Measurements from ENCODE around the gene TPRG1. TPM values are rescaled to one million over a fixed set of nuclear protein-coding genes. Genes with fewer than 3 reads are reported as not detected.

The TPRG1 gene
- total RNA-seq, 1 experiment from 2014 or later, result 0.55 TPM

DNA sequence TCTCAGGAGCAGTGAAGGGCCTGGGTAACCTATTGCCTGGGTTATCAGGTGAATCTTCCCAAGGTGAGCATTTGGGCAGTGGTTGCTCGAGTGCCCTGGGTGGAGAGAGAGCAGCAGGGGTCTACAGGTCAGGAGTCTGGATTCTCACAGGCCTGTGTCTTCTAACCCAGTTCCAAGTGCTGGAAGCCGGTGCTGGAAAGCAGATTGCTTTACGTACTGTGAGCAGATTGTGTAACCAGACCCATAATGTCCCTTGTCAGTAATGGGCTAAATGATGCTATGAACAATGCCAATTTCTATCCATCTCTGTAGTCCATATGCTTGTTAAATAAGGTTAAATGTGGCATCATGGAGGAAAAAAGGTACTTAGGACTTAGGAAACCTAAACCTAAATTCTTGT is 106.5 kb downstream of the TPRG1 start:
- DNase-seq (ENCODE audit: low spot score) (no peak), ATAC-seq (no peak)
- no peaks in the 10 kb centered on the region for H3K27me3 Mint-ChIP-seq (ENCODE audit: low read depth)
- H3K27ac Mint-ChIP-seq, result no peak overlapping the region
- no peaks in the 10 kb centered on the region for H3K9me3 Mint-ChIP-seq
- H3K4me3 Mint-ChIP-seq, result no peak overlapping the region
- H3K36me3 Mint-ChIP-seq, result no peaks in the 10 kb centered on the region
- ChIA-PET POLR2A (no interaction called here), CTCF (no interaction called here)
- H3K4me1 Mint-ChIP-seq, result peaks cover 6% of the 10 kb centered on the region
- TF ChIP-seq, protein P1, sequence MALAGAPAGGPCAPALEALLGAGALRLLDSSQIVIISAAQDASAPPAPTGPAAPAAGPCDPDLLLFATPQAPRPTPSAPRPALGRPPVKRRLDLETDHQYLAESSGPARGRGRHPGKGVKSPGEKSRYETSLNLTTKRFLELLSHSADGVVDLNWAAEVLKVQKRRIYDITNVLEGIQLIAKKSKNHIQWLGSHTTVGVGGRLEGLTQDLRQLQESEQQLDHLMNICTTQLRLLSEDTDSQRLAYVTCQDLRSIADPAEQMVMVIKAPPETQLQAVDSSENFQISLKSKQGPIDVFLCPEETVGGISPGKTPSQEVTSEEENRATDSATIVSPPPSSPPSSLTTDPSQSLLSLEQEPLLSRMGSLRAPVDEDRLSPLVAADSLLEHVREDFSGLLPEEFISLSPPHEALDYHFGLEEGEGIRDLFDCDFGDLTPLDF (CRISPR knock-in tag; IDR thresholded peaks at IDR 0.05), result no peak
- TF ChIP-seq MXD4 (CRISPR knock-in tag; IDR thresholded peaks at IDR 0.05; ENCODE audit: borderline replicate concordance) (no peak), GTF2I (CRISPR knock-in tag; conservative IDR thresholded peaks at IDR 0.05) (no peak), FOXJ3 (CRISPR knock-in tag; IDR thresholded peaks at IDR 0.05; ENCODE audit: borderline replicate concordance) (no peak), RELA (CRISPR knock-in tag; IDR thresholded peaks at IDR 0.05; ENCODE audit: borderline replicate concordance) (no peak), ZBTB21 (CRISPR knock-in tag; IDR thresholded peaks at IDR 0.05; ENCODE audit: borderline replicate concordance) (no peak)
- TF ChIP-seq, protein P2, sequence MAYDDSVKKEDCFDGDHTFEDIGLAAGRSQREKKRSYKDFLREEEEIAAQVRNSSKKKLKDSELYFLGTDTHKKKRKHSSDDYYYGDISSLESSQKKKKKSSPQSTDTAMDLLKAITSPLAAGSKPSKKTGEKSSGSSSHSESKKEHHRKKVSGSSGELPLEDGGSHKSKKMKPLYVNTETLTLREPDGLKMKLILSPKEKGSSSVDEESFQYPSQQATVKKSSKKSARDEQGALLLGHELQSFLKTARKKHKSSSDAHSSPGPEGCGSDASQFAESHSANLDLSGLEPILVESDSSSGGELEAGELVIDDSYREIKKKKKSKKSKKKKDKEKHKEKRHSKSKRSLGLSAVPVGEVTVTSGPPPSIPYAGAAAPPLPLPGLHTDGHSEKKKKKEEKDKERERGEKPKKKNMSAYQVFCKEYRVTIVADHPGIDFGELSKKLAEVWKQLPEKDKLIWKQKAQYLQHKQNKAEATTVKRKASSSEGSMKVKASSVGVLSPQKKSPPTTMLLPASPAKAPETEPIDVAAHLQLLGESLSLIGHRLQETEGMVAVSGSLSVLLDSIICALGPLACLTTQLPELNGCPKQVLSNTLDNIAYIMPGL (CRISPR knock-in tag; IDR thresholded peaks at IDR 0.05), result no peak
- TF ChIP-seq, protein P3, sequence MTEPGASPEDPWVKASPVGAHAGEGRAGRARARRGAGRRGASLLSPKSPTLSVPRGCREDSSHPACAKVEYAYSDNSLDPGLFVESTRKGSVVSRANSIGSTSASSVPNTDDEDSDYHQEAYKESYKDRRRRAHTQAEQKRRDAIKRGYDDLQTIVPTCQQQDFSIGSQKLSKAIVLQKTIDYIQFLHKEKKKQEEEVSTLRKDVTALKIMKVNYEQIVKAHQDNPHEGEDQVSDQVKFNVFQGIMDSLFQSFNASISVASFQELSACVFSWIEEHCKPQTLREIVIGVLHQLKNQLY (CRISPR knock-in tag; IDR thresholded peaks at IDR 0.05), result no peak

DNA sequence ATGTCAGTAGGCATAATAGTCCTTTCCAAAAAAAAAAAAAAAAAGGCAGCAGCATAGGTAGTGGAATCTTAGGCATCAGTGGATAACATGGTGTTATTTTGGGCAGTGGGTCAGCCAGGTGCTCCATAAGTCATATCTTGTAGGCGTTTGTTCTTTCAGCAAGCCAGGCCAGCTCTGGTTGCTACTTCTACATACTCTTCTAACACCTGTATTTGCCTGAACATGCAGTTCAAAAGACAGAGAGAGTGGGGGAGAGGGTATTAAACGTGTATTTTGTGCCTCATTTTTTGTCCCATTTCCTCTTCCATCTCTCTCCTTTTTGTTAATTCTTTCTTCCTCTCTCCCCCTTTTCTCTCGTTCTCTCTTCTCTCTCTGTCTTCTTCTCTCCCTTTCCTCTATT is 110.4 kb downstream of the TPRG1 start:
- H3K4me1 Mint-ChIP-seq, result peaks cover 4% of the 10 kb centered on the region
- ATAC-seq (no peak), DNase-seq (ENCODE audit: low spot score) (no peak)
- H3K36me3 Mint-ChIP-seq, result no peaks in the 10 kb centered on the region
- no peak overlapping the region for H3K27ac Mint-ChIP-seq
- no peaks in the 10 kb centered on the region for H3K27me3 Mint-ChIP-seq (ENCODE audit: low read depth)
- H3K9me3 Mint-ChIP-seq, result no peaks in the 10 kb centered on the region
- ChIA-PET POLR2A (no interaction called here), CTCF (interaction anchor here (0.5 kb wide), 1 partner anchor 1540 kb away, joined by 5 read pairs; no protein-coding TSS in a partner anchor)
- no peak overlapping the region for H3K4me3 Mint-ChIP-seq
- no peak for TF ChIP-seq ZNF121 (CRISPR knock-in tag; IDR thresholded peaks at IDR 0.05)
- TF ChIP-seq, protein P4, sequence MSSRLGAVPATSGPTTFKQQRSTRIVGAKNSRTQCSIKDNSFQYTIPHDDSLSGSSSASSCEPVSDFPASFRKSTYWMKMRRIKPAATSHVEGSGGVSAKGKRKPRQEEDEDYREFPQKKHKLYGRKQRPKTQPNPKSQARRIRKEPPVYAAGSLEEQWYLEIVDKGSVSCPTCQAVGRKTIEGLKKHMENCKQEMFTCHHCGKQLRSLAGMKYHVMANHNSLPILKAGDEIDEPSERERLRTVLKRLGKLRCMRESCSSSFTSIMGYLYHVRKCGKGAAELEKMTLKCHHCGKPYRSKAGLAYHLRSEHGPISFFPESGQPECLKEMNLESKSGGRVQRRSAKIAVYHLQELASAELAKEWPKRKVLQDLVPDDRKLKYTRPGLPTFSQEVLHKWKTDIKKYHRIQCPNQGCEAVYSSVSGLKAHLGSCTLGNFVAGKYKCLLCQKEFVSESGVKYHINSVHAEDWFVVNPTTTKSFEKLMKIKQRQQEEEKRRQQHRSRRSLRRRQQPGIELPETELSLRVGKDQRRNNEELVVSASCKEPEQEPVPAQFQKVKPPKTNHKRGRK (CRISPR knock-in tag; IDR thresholded peaks at IDR 0.05; ENCODE audit: borderline replicate concordance), result 0 out of 2 replicates have a peak, but pooled peaks have one; percentile 39

DNA sequence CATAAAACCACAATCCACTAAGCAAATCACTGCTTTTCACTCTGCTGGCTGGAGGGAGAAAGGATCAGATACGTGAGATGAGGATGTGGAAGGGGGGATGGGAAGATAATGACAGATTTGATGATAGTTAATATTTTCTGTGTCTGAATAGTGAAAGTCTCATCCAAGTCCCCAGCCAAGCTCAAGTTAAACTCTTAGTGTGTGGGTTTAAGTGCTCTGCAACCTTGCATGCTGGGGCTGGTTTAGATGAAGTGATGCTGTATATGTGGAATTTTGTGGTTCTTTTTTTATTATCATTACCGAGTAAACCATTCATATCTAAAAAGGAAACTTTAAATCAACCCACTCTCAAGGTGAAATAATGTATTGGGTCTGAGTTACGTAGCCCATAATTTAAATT is 111.0 kb downstream of the TPRG1 start:
- Mint-ChIP-seq H3K27ac (no peak overlapping the region), H3K4me1 (peaks cover 4% of the 10 kb centered on the region), H3K36me3 (no peaks in the 10 kb centered on the region), H3K27me3 (ENCODE audit: low read depth) (no peaks in the 10 kb centered on the region), H3K4me3 (no peak overlapping the region), H3K9me3 (no peaks in the 10 kb centered on the region)
- no peak for DNase-seq (ENCODE audit: low spot score)
- TF ChIP-seq ATF1 (CRISPR knock-in tag; IDR thresholded peaks at IDR 0.05), result no peak
- TF ChIP-seq, protein P1 (CRISPR knock-in tag; IDR thresholded peaks at IDR 0.05), result no peak
- TF ChIP-seq OVOL2 (CRISPR knock-in tag; IDR thresholded peaks at IDR 0.05; ENCODE audit: borderline replicate concordance), result no peak
- TF ChIP-seq, protein P5, sequence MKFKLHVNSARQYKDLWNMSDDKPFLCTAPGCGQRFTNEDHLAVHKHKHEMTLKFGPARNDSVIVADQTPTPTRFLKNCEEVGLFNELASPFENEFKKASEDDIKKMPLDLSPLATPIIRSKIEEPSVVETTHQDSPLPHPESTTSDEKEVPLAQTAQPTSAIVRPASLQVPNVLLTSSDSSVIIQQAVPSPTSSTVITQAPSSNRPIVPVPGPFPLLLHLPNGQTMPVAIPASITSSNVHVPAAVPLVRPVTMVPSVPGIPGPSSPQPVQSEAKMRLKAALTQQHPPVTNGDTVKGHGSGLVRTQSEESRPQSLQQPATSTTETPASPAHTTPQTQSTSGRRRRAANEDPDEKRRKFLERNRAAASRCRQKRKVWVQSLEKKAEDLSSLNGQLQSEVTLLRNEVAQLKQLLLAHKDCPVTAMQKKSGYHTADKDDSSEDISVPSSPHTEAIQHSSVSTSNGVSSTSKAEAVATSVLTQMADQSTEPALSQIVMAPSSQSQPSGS (CRISPR knock-in tag; IDR thresholded peaks at IDR 0.05; ENCODE audit: borderline replicate concordance, low read depth), result no peak
- TF ChIP-seq, protein P6, sequence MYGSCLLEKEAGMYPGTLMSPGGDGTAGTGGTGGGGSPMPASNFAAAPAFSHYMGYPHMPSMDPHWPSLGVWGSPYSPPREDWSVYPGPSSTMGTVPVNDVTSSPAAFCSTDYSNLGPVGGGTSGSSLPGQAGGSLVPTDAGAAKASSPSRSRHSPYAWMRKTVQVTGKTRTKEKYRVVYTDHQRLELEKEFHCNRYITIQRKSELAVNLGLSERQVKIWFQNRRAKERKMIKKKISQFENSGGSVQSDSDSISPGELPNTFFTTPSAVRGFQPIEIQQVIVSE (CRISPR knock-in tag; IDR thresholded peaks at IDR 0.05; ENCODE audit: borderline replicate concordance), result no peak
- TF ChIP-seq, protein P7, sequence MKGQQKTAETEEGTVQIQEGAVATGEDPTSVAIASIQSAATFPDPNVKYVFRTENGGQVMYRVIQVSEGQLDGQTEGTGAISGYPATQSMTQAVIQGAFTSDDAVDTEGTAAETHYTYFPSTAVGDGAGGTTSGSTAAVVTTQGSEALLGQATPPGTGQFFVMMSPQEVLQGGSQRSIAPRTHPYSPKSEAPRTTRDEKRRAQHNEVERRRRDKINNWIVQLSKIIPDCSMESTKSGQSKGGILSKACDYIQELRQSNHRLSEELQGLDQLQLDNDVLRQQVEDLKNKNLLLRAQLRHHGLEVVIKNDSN (CRISPR knock-in tag; IDR thresholded peaks at IDR 0.05), result no peak
- no peak for TF ChIP-seq FOXK1 (CRISPR knock-in tag; IDR thresholded peaks at IDR 0.05)
- TF ChIP-seq SP1 (CRISPR knock-in tag; conservative IDR thresholded peaks at IDR 0.05), result no peak
- no peak for TF ChIP-seq HMGA2 (CRISPR knock-in tag; IDR thresholded peaks at IDR 0.05)
- TF ChIP-seq PRRX2 (CRISPR knock-in tag; IDR thresholded peaks at IDR 0.05), result no peak
- no peak for ATAC-seq
- POLR2A ChIA-PET, result no interaction called here
- CTCF ChIA-PET, result no interaction called here
